Heart right ventricle (tissue), 16 donors: ENCODE measurements around the gene HLCS. TPM values are rescaled to one million over a fixed set of nuclear protein-coding genes. Genes with fewer than 3 reads are reported as not detected.
"Not testable (repeated sequence)": the region's sequence is repeated elsewhere in the genome, so short reads cannot be mapped to it uniquely, and the experiment has no call there.

Source experiments
- ATAC-seq, 8 donors: fragments of 200-7000 bp; cut with Tn5 transposase; one replicate each; pipeline ENCODE4 v1.9.1; 2020; ENCODE audit warnings: mild to moderate bottlenecking in 8 of 8, moderate library complexity in 8 of 8, moderate number of reproducible peaks in 1 of 8
- DNase-seq, 2 donors: peaks; one replicate each; pipeline ENCODE4 v3.0.0-alpha.2; 2020
- H3K27ac ChIP-seq, 10 donors: fragments of 200-600 bp; sonication (generic) in 2 of 10; one replicate each; pipeline versions ENCODE4 v1.5.0 to v1.8.0; 2020 to 2022; ENCODE audit warnings: mild to moderate bottlenecking in 3 of 10
- H3K27me3 ChIP-seq, 7 donors: fragments of 200-600 bp; one replicate each; pipeline ENCODE4 v1.8.0; 2021 to 2022; ENCODE audit warnings: mild to moderate bottlenecking in 2 of 7
- H3K36me3 ChIP-seq, 9 donors: fragments of 200-600 bp; sonication (generic) in 1 of 9; one replicate each; pipeline versions ENCODE4 v1.5.0 to v1.8.0; 2020 to 2022; ENCODE audit warnings: mild to moderate bottlenecking in 2 of 9
- H3K4me1 ChIP-seq, 9 donors: fragments of 200-600 bp; sonication (generic) in 1 of 9; one replicate each; pipeline versions ENCODE4 v1.5.0 to v1.8.0; 2020 to 2022; ENCODE audit warnings: mild to moderate bottlenecking in 4 of 9
- H3K4me3 ChIP-seq, 10 donors: fragments of 200-600 bp; sonication (generic) in 2 of 10; one replicate each; pipeline versions ENCODE4 v1.5.0 to v1.8.0; 2020 to 2022; ENCODE audit warnings: mild to moderate bottlenecking in 7 of 10, moderate library complexity in 2 of 10
- H3K9me3 ChIP-seq, 11 donors: fragments of 200-600 bp in 10 of 11; sonication (generic) in 2 of 11; one replicate each; pipeline versions ENCODE4 v1.5.0 to v1.8.0; 2013 to 2022; ENCODE audit warnings: mild to moderate bottlenecking in 2 of 11, control low read depth in 1 of 11, moderate library complexity in 1 of 11
- WGBS, 2 donors: extraction: QIAGEN DNeasy Blood & Tissue Kit; methylation state at CpG; one replicate each; pipeline ENCODE4 v1.1.7; 2013; ENCODE audit warnings: inconsistent platforms in 1 of 2; 5-methylcytosine and 5-hydroxymethylcytosine counted together
- intact Hi-C, 10 donors: fragments of 100-400 bp; cut with DNase I; formaldehyde crosslinking; loops; one replicate each; pipeline versions ENCODE4 v1.11.1 to v1.14.2; 2022
- polyA plus RNA-seq, 2 donors: library from polyadenylated mRNA; stranded (reverse); fragments of 200-250 nt; gene quantifications; one replicate each; pipeline ENCODE4 v1.2.3, GENCODE V29; 2013
- total RNA-seq, 10 donors: library from RNA; stranded (reverse); fragmentation: NEBNext Ultra II Directional in 3 of 10; extraction: Animal tissue kit (Norgen Biotek cat#: 25700) in 3 of 10; gene quantifications; one replicate each; pipeline versions ENCODE4 v1.2.1 to v1.2.4, GENCODE V29; 2021 to 2023
- TF ChIP-seq, protein P1 (sequence below), 9 donors: fragments of 200-600 bp; sonication (generic) in 2 of 9; IDR thresholded peaks; one replicate each; pipeline versions ENCODE4 v1.5.0 to v1.8.0; 2021 to 2022; ENCODE audit warnings: antibody characterized with exemption in 9 of 9, mild to moderate bottlenecking in 5 of 9, moderate library complexity in 1 of 9
- donor health status: Arrhythmogenic right ventricular cardiomyopathy.
- donor health status: ischemic (EF 13 %, LVEDD 7.1; RV severe dilation, severe dysfunction).
- donor health status: healthy with polysubstance abuse.
- donor health status: DM: no; HTN: yes; CAD: no.
- donor health status: DM: no; HTN: no; CAD: no.
- donor health status: ischemic (EF 25% LVEDD 6.9; RV normal size, moderate dysfunction).
- donor health status: ischemic (EF 25% LVEDD 5.7; RV mildly dilated, moderate dysfunction).
- donor health status: healthy.
- donor health status: DM: yes; HTN: yes; CAD: no.
- donor health status: Ischemic cardiomyopathy.
- donor health status: ischemic (EF 35%, LVEDD 5.7; RV mildly dilated, moderate dysfunction).
- donor health status: nonischemic (EF 11% LVEDD 7.7; RV severe dilation, severe dysfunction).
- donor health status: DM: yes; HTN: yes; CAD: no.
- donor health status: PGD.
- donor health status: ischemic (EF 29% LVEDD 5.4; RV normal size, mild dysfunction).
- donor health status: nonischemic (EF 23%, LVEDD 6.1; RV moderate dilation, normal function).

HLCS gene
- total and polyA plus RNA-seq, 12 donors, result 2.0 to 9.6 (median 6.7) TPM

- ATAC-seq (no peak), DNase-seq (no peak)
- 93 to 94% methylated on average over 13 of the region's 13 CpGs for WGBS, 2 donors
- no peak overlapping the region for H3K27ac ChIP-seq
- intact Hi-C loops, result no loop called here
- TF ChIP-seq, protein P1, sequence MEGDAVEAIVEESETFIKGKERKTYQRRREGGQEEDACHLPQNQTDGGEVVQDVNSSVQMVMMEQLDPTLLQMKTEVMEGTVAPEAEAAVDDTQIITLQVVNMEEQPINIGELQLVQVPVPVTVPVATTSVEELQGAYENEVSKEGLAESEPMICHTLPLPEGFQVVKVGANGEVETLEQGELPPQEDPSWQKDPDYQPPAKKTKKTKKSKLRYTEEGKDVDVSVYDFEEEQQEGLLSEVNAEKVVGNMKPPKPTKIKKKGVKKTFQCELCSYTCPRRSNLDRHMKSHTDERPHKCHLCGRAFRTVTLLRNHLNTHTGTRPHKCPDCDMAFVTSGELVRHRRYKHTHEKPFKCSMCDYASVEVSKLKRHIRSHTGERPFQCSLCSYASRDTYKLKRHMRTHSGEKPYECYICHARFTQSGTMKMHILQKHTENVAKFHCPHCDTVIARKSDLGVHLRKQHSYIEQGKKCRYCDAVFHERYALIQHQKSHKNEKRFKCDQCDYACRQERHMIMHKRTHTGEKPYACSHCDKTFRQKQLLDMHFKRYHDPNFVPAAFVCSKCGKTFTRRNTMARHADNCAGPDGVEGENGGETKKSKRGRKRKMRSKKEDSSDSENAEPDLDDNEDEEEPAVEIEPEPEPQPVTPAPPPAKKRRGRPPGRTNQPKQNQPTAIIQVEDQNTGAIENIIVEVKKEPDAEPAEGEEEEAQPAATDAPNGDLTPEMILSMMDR (IDR thresholded peaks at IDR 0.05), result no peak
- no peaks in the 10 kb centered on the region for H3K27me3 ChIP-seq
- no peak overlapping the region for H3K4me3 ChIP-seq
- H3K4me1 ChIP-seq, result no peaks in the 10 kb centered on the region
- H3K9me3 ChIP-seq, result no peaks in the 10 kb centered on the region
- no peaks in the 10 kb centered on the region for H3K36me3 ChIP-seq
These were observed 148.6 kb downstream of the HLCS start for GRCh38 chr21:36817732-36818450.

DNA sequence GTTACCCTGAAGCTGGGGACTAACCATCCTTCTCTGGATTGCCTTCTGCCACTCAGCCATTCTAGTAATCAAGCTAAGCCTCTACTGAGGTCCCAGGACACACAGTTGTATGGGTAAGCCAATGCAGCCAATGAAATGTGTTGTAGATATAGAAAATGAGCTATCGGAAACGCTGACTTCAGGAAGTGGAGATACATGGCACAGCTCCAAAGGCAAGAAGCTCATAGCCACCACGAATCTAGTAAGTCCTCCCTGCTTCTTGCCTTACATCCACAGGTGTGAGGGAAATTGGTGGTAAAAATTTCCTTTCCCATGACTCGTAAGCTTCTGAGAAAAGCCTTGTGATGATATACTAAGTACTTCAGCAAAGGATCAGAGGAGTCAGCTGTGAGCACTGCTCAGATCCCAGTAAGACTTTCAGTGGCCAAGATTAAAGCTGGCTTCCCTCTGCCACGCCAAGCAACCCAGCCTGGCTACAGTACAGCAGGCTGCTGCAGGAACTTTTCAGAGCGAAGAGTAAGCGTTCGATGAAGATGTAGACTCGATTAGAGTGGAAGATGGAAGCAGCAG lies 149.8 kb downstream of the HLCS start:
- intact Hi-C loops, result no loop called here
- H3K27me3 ChIP-seq, result no peaks in the 10 kb centered on the region
- 76 to 77% methylated on average over 9 of the region's 9 CpGs for WGBS, 2 donors
- no peaks in the 10 kb centered on the region for H3K4me1 ChIP-seq
- H3K36me3 ChIP-seq, result no peaks in the 10 kb centered on the region
- H3K27ac ChIP-seq, result no peak overlapping the region
- no peaks in the 10 kb centered on the region for H3K9me3 ChIP-seq
- ATAC-seq, result no peak
- TF ChIP-seq, protein P1 (IDR thresholded peaks at IDR 0.05), result no peak
- DNase-seq, result no peak
- no peak overlapping the region for H3K4me3 ChIP-seq

DNA sequence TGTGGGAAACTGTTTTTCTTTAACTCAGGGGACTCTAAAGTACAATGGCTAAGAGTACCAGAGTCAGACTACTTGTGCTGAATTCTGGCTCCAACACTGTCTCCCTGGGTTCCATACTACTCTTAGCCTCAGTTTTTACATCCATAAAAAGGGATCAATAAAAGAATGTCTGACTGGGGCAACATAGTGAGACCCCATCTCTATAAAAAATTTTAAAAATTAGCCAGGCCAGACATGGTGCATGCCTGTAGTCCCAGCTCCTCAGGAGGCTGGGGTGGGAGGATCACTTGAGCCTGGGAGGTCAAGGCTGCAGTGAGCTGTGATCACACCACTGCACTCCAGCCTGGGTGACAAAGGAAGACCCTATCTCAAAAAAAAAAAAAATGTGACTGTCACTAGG lies 150.4 kb downstream of the HLCS start:
- H3K4me1 ChIP-seq, DNase-seq, H3K27me3 ChIP-seq, ATAC-seq, intact Hi-C loops, H3K36me3 ChIP-seq, H3K27ac ChIP-seq, H3K9me3 ChIP-seq, H3K4me3 ChIP-seq: not testable (repeated sequence)

- Histone ChIP-seq H3K4me3 (no peak overlapping the region), H3K27ac (no peak overlapping the region), H3K27me3 (no peaks in the 10 kb centered on the region), H3K9me3 (no peaks in the 10 kb centered on the region), H3K36me3 (no peaks in the 10 kb centered on the region), H3K4me1 (no peaks in the 10 kb centered on the region)
- 96 to 99% methylated on average over 4 of the region's 4 CpGs for WGBS, 2 donors
- DNase-seq (no peak), ATAC-seq (no peak)
- intact Hi-C loops, result no loop called here
- TF ChIP-seq, protein P1 (IDR thresholded peaks at IDR 0.05), result no peak
These were observed 151.2 kb downstream of the HLCS start for GRCh38 chr21:36815284-36815683.

- no peak for DNase-seq
- intact Hi-C loops, result no loop called here
- H3K27me3 ChIP-seq, result no peaks in the 10 kb centered on the region
- no peak overlapping the region for H3K27ac ChIP-seq
- no peaks in the 10 kb centered on the region for H3K36me3 ChIP-seq
- H3K4me1 ChIP-seq, result no peaks in the 10 kb centered on the region
- TF ChIP-seq, protein P1 (IDR thresholded peaks at IDR 0.05), result no peak
- no peaks in the 10 kb centered on the region for H3K9me3 ChIP-seq
- ATAC-seq, result no peak
- WGBS, 2 donors, result 52 to 68% methylated on average over 3 of the region's 3 CpGs
- no peak overlapping the region for H3K4me3 ChIP-seq
These were observed 153.4 kb downstream of the HLCS start for GRCh38 chr21:36813052-36813451.
